GM19455 (cell line): ENCODE measurements around the gene LEMD2.

Experiments
- ATAC-seq: cut with Tn5 transposase; IDR thresholded peaks from one replicate; pipeline ENCODE4 v1.9.1; 2021; ENCODE audit not compliant: unreplicated experiment

LEMD2 gene

GRCh38 chr6:33724102-33725023 lies 64.6 kb downstream of the LEMD2 start:
- no peak for ATAC-seq

- ATAC-seq, result no peak
Measured at GRCh38 chr6:33723371-33724085, 65.4 kb downstream of the LEMD2 start.

GRCh38 chr6:33722103-33722623 lies 66.8 kb downstream of the LEMD2 start:
- ATAC-seq, result no peak

GRCh38 chr6:33721508-33721907 lies 67.4 kb downstream of the LEMD2 start:
- ATAC-seq, result no peak
